Measurements from ENCODE around the gene EGLN3.

EGLN3 gene

DNA sequence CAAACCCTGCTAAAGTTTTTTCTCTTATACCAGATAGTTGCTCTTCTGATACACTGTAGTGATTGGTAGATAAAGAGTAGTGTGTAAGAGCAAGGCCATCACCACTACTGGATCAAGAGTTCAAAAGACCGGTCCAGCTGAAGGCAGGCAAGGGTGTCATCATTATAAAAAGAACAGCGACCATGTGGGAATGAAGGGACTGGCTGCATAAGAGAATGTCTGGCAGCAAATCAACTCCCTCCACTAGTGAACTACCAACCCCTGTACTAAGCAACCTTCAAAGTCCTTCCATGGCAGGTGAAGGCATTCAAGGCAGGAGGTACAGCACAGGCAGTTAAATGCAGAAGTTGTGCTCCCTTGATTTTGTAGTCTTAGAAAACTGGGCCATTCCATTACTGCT lies 53.5 kb downstream of the EGLN3 start:
- intact Hi-C loops (cut with DNase I; ENCODE audit: low total_unique reads) = no loop called here
- no peak overlapping the region for H3K4me3 ChIP-seq
- H3K36me3 ChIP-seq = no peaks in the 10 kb centered on the region
- TF ChIP-seq, protein P1, sequence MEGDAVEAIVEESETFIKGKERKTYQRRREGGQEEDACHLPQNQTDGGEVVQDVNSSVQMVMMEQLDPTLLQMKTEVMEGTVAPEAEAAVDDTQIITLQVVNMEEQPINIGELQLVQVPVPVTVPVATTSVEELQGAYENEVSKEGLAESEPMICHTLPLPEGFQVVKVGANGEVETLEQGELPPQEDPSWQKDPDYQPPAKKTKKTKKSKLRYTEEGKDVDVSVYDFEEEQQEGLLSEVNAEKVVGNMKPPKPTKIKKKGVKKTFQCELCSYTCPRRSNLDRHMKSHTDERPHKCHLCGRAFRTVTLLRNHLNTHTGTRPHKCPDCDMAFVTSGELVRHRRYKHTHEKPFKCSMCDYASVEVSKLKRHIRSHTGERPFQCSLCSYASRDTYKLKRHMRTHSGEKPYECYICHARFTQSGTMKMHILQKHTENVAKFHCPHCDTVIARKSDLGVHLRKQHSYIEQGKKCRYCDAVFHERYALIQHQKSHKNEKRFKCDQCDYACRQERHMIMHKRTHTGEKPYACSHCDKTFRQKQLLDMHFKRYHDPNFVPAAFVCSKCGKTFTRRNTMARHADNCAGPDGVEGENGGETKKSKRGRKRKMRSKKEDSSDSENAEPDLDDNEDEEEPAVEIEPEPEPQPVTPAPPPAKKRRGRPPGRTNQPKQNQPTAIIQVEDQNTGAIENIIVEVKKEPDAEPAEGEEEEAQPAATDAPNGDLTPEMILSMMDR (IDR thresholded peaks at IDR 0.05) = no peak
- H3K27me3 ChIP-seq = peaks cover 0 to 3% of the 10 kb centered on the region in 2 donors
- H3K27ac ChIP-seq = no peak overlapping the region
- no peak for DNase-seq
- peaks cover 0 to 4% (median 0%) of the 10 kb centered on the region in 3 donors for H3K9me3 ChIP-seq
- no peaks in the 10 kb centered on the region for H3K4me1 ChIP-seq

DNA sequence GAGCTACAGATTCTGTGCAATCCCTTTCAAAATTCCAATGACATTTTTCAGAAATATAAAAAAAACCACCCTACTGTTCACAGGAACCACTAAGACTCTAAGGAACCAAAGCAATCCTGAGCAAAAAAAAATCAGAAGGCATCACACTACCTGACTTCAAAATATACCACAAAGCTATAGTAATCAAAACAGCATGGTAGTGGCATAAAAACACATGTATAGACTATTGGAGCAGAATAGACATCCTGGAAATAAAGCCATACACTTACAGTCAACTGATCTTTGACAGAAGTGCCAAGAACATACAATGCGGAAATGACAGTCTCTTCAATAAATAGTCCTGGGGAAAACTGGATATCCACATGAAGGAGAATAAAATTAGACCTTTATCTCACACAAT lies 56.5 kb downstream of the EGLN3 start:
- TF ChIP-seq, protein P1 (IDR thresholded peaks at IDR 0.05) = no peak
- Histone ChIP-seq H3K4me1 (no peaks in the 10 kb centered on the region), H3K4me3 (no peak overlapping the region), H3K36me3 (no peaks in the 10 kb centered on the region), H3K27me3 (no peaks in the 10 kb centered on the region), H3K27ac (no peak overlapping the region), H3K9me3 (peaks cover 0 to 4% (median 0%) of the 10 kb centered on the region in 3 donors)
- intact Hi-C loops (cut with DNase I; ENCODE audit: low total_unique reads) = no loop called here
- no peak for DNase-seq

DNA sequence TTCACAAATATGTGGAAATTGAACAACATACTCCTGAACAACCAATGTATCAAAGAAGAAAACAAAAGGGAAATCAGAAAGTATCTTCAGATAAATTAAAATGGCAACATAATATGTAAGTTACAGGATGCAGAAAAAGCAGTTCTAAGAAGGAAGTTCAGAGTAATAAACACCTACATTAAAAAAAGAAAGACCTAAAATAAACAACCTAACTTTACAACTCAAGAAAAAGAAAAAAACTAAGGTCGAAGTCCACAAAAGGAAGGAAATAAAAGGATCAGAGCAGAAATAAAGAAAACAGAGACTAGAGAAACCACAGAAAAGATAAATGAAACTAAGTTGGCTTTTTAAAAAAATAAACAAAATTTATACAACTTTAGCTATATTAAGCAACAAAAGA lies 59.2 kb downstream of the EGLN3 start:
- Histone ChIP-seq H3K27ac (no peak overlapping the region), H3K36me3 (no peaks in the 10 kb centered on the region)
- intact Hi-C loops (cut with DNase I; ENCODE audit: low total_unique reads) = no loop called here

DNA sequence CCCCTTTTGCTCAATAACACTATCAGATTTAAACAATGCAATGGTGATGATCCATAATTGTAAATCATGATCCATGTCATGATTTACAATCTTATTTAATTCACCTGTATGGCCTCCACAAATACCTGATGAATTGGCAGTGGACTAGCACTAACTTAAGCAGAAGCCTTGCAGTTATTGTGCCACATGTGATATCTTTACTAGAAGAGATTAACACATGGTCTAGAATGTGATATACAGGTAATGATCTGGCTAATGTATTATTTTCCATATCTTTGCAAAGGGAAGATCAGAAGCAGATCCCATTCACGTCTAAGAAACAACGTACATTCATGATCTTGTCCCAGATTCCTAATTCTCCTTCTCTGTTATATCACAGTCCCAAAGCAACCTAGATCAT lies 66.0 kb downstream of the EGLN3 start:
- intact Hi-C loops (cut with DNase I; ENCODE audit: low total_unique reads) = no loop called here
- TF ChIP-seq, protein P1 (IDR thresholded peaks at IDR 0.05) = no peak
- DNase-seq = no peak

More for the DNA sequence above, 59.2 kb downstream of the EGLN3 start:
- Histone ChIP-seq H3K4me1 (no peaks in the 10 kb centered on the region), H3K27me3 (no peaks in the 10 kb centered on the region), H3K4me3 (no peak overlapping the region), H3K9me3 (peaks cover 0 to 4% (median 0%) of the 10 kb centered on the region in 3 donors)
- DNase-seq = no peak
- TF ChIP-seq, protein P1 (IDR thresholded peaks at IDR 0.05) = no peak

DNA sequence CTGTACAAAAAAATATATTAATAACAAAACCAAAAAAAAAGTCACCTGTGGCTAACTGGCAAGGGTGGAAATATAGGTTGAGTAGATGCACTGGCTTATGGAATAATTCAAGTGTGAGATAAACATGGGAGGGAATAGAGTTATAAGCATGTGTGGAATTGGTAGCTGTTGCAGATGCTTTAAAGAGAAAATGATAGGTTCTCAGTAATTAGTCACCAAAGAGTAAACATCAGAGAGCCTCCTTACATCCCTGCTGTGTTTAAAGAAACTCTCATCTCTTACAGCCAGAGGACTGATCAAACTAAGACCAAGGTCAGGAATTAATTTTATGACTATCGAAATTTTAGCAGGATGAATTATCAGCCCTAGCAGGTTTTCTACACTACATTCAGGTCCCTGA lies 70.5 kb downstream of the EGLN3 start:
- H3K27ac ChIP-seq = no peak overlapping the region
- DNase-seq = no peak
- no peak overlapping the region for H3K4me3 ChIP-seq
- TF ChIP-seq, protein P1 (IDR thresholded peaks at IDR 0.05) = no peak
- no peaks in the 10 kb centered on the region for H3K27me3 ChIP-seq
- no peaks in the 10 kb centered on the region for H3K4me1 ChIP-seq
- intact Hi-C loops (cut with DNase I; ENCODE audit: low total_unique reads) = no loop called here
- H3K9me3 ChIP-seq = peaks cover 3 to 18% (median 8%) of the 10 kb centered on the region in 3 donors
- peaks cover 0 to 7% (median 0%) of the 10 kb centered on the region in 3 donors for H3K36me3 ChIP-seq

More for the DNA sequence above, 66.0 kb downstream of the EGLN3 start:
- Histone ChIP-seq H3K27me3 (no peaks in the 10 kb centered on the region), H3K4me1 (no peaks in the 10 kb centered on the region), H3K27ac (no peak overlapping the region), H3K9me3 (peaks cover 0 to 8% (median 0%) of the 10 kb centered on the region in 3 donors), H3K4me3 (no peak overlapping the region), H3K36me3 (no peaks in the 10 kb centered on the region)

Data from tibial artery (tissue), 4 donors.